ENCODE data around the gene CFAP46.
"Not testable (repeated sequence)": the region's sequence is repeated elsewhere in the genome, so short reads cannot be mapped to it uniquely, and the experiment has no call there.

Gene CFAP46

DNA sequence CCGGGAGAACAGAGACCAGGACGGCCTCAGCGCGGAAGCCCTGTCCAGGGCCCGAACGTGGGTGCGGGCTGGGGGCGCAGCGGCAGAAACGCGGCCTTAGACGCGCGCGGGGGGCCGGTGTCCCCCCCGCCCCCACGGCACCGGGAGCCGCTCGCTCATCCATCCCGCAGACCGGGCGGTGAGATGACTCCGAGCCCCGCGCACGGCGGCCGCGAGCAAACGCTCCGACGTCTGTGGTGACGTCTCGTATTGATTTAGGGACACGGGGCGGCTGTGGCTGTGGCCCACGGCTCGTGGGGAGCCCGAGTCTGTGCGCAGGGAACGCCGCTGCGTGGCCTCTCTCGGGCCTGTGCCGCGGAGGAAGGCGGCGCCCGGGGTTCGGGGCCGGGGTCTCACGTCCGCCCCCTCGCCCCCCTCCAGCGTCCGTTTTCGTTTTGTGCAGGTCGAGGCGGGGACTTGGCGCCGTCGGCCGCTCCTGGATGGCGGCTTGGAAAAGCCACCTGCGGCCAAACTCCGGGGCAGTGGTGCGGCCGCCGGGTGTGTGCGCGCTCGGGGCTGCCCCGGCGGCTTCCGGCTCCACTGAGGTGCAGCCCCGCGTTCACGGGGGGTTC lies 155.4 kb downstream of the CFAP46 start:
- DNase-seq (ENCODE audit: low spot score), result no peak

DNA sequence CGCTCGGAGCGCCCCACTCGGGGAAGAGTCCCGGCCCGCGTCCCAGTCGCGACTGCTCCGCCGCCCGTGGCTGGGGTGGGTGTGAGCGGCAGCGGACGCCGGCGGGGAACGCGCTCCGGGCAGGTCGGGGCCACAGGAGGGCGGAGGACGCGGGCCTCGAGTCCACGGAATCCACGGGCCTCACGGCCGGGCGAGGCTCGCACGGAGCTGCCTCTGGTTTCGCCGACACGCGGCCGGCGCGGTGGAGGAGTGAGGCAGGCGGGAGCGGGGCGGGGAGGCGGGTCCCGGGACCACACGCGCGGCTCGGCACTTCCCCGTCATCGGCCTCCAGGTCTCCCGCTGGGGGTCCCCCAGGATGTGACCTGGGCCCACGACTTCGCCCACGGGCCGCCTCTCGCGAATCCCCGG lies 155.9 kb downstream of the CFAP46 start:
- DNase-seq (ENCODE audit: low spot score), result no peak

DNA sequence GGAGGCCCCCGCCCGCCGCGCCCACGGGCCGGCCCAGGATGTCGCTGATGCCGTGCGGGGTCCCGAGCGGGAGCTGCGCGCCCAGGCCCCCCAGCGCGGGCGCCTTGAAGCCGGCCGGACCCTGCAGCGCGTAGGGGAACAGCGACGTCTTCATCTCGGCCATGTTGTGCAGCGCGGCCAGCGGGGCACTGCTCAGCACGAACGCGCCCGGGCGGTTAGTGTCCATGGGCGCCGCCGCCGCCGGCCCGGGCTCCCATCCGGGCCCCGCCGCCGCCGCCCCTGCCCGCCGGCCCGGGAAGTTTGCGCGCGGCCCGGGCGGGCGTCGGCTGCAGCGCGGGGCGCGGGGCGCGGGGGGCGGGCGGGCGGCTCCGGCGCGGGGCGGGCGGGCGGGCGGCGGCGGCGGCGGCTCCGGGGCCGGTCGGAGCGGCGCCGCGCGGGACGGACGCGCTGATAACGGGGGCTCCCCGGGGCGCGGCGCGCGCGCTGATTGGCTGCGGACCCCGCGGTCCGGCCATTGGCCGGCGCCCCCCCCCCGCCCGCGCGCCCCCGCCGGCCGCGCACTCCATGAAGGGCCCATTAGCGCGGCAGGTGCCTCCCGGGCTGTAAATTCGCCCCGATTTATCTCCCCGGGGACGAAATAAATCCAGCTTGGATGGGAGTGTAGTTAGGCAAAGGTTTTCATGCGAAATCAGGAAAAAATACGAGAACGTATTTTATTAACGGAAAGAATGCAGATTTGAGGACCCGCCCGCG lies 156.5 kb downstream of the CFAP46 start, which contains the start of gene NKX6-2:
Gene NKX6-2 (minus strand): TSS at position 425 of the 753 bp plus-strand sequence. CDS start 199 bp downstream, at position 226.
- no peak for DNase-seq (ENCODE audit: low spot score)

DNA sequence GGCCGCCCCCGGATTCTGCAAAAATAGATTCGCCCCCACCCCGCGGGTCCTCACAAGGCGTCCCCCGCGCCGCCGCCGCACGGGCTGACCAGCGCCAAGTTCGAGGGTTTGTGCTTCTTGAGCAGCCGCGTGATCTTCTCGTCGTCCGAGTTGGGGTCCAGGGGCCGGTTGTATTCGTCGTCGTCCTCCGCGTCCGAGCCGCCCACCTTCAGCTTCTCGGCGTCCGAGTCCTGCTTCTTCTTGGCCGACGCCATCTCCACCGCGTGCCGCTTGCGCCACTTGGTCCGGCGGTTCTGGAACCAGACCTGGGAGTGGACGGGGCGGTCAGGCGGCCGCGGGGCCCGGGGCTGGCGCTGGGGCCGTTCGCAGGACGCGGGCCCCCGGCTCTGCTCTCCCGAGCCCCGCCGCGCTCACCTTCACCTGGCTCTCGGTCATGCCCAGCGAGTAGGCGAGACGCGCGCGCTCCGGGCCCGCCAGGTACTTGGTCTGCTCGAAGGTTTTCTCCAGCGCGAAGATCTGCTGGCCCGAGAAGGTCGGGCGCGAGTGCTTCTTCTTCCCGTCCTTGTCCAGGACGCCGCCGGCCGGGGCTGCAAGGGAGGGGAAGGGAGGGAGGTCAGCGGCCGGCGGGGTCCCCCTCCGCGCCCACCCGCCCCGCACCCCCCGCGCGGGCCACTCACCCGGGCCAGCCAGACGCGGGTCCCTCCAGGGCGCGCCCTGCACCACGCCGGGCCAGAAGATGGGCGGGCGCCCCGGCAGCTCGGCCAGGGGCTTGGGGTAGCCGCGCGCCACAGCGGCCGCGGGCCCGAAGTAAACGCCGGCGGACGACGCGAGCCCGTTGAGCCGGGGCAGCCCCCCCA lies 157.3 kb downstream of the CFAP46 start:
- DNase-seq (ENCODE audit: low spot score), result no peak

DNA sequence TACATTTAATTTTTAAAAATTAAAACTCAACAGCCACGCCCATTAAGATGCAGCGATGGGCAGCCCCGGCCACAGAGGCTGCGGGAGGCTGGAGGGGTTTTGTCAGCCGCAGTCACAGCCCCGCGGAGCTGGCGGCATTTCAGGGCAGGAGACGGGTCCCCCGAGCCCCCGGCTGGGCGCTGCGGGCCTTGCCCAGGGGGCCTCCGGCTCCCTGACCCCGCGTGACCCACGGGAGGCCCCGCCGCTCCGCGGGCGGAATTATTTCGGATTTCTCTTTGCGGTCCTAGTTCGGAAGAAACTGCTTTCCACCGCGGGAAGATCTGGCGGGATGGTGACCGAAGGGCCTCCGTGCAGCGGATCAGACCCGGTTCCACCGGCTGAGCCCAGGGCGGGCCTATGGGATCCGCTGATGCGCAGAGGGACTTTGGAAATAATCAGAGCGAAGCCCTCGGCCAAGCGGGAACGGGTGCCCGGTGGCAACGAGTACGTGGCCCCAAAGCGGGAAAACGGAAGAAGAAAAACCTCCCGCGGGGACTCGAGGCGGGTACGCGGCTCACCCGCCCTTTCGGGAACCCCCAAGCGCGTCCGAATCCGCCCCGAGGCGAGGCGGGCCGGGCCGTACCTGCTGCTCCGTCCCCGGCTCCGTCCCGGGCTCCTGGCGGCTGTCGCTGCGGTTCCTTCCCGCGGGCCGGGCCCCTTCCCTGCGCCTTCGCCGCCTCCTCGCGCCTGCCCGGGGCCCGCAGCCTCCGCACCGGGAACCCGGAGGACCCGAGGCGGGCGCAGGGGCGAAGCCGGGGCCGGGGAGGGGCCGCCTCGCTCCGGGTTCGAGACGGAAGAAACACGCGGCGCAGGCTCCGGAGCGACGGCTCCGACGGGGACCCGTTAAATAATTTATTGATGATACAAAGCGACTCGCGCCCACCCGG lies 158.2 kb downstream of the CFAP46 start:
- no peak for DNase-seq (ENCODE audit: low spot score)

DNA sequence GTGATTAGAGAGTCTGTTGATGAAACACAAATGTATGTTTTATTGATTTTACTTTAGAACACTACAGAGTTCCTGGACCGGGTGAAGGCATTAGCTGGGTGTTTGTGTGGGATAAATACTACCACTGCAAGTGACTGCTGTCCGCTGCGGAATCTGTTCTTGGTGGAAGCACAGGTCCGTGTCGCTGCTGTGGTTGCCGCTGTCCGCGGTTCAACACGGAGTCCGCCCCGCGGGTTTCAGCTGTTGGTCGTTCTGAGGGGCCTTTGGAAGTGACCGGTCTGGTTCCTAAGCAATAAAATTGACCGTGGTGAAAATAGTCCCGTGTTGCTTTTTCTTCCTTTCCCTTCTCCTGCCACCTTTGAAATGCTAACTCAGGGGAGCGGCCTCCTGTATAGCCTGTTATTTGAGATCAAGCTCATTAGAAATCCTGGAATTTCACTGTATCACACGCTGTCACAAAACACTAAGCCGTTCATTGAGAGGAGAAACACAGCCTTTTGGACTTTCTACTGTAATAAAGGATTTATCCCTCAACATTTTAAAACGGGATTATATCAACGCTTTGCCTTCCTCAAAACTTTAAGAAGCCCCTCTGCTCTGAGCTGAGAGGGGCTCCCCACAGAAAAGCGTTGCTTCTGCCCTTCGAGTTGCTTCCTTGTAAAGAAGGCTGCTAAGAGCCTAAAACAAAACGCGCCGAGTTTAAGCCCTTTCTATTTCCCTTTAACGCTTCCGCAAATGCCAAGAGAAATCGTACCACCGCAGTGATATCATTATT lies 159.0 kb downstream of the CFAP46 start:
- DNase-seq (ENCODE audit: low spot score), result no peak

DNA sequence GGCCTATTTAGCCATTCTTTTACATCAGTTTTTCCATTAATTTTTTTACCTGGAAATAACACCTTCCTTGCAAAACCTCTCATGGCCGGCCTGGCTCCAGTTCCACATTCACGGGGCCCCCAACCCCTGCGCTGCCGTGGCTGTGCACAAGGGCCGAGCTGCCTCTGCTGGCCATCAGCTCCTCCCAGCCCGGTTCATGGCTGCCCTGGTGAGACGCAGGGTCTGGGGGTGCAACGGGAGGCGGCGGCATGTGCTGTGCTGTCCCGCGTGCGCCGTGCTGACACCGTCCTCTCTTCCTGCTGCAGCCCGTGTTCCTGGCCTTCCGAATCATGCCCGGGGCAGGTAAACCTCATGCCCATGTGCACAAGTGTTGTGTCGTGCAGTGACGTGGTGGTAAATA lies 160.8 kb downstream of the CFAP46 start:
- DNase-seq (ENCODE audit: low spot score), result no peak

DNA sequence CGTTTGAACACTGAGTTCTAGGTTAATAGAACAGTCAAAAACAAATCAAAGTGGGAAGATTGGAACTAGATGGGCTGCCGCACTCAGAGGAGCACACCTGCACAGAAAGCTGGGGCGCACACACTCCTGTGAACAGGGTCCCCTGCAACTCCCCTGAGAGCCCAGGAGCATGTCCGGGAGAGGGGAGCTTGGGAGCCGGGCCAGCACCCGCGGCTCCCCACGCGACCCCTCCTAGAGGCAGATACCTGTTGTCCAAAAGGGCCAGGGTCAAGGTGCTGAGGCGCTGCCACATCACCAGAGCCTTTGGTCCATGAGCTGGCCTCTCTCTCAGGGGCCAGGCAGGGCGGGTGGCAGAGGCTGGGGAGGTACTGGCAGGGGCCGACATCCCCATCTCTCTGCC lies 162.0 kb downstream of the CFAP46 start:
- no peak for DNase-seq (ENCODE audit: low spot score)

DNA sequence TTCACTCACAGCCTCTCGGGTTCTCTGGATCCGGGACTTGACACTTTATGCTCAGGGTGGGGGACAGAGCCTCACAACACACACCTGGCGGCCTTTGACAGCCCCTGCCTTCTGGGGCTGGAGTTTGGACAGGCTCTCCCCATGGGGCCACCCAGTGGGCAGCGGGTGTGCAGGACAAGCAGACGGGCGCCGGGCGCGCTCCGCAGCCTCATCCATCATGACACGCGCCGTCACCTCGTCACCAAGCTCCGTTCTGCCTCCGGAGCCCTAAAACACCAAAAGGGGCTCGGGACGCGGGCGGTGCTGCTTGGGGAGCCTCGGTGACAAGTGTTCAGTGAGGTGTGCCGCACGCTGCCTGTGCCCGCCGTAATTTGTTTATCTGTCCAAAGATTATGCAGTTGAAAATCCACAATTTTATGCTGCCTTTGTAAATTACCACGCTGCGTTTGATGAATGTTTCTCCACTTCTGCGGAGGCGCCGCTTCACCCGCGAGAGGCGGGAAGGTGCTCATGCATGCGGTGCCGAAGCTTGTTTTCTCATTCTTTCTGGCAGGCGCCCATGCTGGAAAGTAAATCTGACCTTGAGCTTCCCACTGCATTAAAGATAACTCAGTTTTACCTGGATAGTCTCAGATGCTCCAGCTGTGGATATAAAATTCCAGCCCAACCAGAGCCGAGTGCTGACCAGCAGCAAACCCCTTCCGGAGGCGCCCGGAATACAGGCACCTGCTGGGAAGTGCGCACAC lies 162.6 kb downstream of the CFAP46 start:
- DNase-seq (ENCODE audit: low spot score), result no peak

DNA sequence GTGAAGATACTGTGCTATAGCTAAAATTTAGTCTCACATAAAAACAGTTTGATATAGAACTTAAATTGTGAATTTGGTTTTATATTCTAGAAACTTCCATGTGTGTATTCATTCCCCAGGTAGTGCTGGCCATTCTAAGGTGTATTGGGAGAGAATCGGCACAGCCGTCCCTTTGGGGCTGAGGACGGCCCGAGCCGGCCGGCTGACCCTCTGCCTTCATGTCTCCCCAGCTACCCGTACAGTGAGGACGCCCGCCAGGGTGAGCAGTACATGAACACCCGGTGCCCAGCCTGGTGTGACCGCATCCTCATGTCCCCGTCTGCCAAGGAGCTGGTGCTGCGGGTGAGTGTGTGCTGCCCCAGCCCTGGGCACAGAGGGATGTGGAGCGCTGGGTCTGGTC lies 164.9 kb downstream of the CFAP46 start:
- no peak for DNase-seq (ENCODE audit: low spot score)

DNA sequence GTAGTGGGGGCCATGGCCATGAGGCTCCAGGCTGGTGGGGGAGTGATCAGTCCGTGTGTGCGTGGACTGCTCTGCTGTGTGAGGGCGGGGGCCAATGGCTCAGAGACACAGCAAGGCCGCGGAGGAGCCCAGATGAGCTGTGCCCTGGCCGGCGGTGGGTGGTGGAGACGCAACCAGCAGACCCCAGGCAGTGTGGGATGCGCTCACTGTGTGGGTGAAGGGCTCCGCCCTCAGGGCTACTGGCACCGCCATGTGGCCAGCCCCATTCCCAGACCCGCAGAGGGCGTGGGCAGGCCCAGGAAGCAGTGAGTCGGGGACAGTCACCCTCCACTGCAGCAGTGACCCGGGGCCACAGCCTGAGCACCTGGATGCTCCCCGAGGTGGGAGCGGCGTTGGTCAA lies 165.5 kb downstream of the CFAP46 start:
- no peak for DNase-seq (ENCODE audit: low spot score)

DNA sequence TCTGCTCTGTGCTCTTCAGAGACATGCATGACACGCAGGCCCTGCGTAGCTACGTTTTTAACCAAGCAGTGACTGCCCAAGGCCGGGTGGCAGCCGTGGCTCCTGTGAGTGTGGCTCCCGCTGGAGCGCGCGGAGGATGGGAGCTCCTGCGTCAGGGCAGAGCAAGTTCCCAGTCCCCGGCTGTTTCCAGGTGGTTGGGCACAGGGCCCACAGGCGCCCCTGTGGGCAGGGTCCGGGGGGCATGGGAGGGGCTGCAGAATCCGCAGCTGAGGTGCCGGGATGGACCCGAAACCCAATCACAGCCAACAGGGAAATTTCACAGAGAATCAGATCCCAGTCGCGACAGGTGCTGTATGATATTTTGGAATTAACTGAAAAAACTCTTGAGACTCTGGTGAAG lies 166.2 kb downstream of the CFAP46 start:
- DNase-seq (ENCODE audit: low spot score), result no peak

DNA sequence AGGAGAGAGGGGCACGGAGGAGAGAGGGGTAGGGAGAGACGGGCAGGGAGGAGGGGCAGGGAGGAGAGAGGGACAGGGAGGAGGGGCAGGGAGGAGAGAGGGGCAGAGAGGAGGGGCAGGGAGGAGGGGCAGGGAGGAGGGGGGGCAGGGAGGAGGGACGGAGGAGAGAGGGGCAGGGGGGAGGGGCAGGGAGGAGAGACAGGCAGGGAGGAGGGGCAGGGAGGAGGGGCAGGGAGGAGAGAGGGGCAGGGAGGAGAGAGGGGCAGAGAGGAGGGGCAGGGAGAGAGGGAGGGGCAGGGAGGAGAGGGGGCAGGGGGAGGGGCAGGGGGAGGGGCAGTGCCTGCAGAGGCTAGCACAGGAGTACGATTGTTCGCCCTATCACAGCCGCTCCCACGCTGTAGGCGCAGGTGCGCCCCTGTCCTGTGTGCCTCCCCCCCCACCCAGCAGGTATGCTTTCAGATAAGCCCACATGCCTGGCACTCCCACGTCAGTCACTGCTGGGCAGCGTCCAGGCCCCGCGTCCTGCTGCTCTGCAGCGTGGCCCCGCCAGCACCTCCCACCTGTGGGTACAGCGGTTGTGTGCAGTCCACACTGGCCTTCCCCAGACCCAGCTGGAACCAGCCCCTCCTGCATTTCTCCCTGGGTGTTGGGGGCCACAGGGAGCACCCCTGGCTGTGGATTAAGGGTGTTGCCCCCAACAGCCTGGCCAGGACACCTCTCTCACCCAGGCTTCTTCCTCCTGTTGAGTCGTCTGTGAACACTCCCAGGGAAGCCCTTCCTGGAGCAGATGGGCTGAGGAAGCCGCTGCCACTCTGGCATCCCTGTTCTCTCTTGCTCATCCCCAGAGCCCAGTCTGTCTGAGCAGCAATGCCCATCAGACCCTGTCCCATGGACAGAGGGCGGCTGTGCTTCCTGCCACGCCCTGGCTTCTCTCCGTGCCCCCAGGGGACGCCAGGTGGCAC lies 167.2 kb downstream of the CFAP46 start:
- DNase-seq (ENCODE audit: low spot score), result no peak

DNA sequence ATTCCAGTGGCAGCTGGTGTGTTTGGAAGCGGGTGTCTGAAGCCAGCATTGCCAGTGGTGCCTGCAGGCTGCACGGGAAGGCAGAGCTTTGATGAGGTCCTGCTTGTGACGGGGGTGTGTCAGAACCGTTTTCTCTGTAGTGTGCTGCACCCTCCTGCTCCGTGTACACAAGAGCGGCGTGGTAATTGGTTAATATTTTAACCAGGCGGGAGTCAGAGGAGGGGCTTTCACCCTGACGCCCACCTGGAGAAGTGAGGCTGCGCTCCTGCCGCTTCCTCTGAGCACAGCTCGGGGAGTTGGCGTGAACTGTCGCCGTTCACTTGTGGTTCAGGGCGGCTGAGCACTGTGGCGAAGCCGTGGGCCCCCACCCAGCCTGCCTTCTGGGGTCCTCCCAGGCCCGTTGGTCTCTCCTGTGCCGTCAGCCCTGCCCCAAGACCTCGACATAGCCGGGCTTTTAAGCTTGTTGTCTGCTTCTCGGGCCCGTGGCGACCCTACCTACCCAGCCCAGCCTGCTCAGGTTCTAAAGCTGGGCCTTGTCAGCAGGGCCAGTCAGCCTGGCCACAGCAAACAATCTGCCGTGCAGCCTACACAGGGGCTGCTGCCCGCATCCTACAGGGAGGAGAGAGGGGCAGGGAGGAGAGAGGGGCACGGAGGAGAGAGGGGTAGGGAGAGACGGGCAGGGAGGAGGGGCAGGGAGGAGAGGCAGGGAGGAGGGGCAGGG lies 168.0 kb downstream of the CFAP46 start:
- no peak for DNase-seq (ENCODE audit: low spot score)

DNA sequence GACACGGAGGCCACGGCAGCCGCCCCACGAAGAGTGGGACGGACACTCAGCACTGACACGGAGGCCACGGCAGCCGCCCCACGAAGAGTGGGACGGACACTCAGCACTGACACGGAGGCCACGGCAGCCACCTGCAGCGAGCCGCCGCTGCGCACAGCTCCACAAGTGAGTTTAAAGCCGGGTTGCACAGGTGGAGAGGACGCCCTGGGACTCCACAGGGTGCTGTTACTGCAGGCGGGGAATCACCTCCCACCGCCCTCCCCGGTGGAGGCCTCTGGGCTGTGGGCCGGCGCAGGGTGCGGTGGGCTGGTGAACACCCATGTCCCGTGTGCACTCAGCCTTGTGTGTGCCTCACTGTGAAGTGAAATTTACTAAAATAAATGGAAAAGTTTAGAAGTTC lies 169.6 kb downstream of the CFAP46 start:
- DNase-seq (ENCODE audit: low spot score), result not testable (repeated sequence)

DNA sequence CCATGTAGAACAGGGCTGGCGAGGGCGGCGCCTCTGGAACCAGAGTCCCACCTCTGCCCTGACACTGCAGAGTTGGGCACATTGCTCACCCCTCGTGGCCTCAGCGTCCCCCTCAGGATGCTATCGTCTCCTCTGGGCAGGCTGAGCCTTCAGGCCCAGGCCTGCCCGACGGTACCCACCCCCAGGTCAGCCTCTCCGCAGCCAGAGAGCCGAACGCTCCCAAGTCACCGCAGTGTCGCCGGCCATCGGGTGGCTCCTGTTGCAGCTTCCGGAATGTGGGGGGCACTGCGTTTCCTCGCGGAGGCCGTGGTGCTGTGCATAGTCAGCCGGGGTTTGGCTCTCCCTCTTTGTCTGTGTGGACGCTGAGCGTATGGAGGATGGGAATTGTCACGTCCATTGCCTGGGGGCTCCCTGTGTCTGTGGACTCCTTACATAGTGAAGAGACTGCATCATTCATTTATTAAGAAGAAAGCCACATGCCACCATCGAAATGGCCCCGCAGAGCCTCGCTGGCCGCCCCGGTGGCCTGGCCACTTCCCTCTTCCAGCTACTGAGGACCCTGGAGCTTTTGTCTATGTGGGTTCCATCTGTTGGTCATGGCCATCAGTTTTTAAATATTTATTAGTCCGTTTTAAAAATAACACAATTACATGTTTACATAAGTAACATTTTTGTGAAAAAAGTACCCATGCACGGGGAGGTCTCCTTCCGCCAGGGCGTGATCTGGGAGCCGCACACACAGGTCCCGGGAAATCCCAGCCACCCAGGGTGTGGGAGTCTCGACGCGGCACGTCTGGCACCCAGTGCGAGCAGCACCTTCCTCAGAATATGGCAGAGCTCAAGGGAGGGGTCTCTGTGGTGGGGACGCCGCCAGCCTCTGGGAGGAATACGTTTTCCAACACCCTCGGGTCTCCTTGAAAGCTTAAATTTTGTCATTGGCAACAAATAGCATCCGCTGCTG lies 172.0 kb downstream of the CFAP46 start:
- no peak for DNase-seq (ENCODE audit: low spot score)

All from hepatic stellate cell (primary cell).